GM10248 (cell line): ENCODE measurements around the gene CCDC127.
"Not testable (repeated sequence)": the region's sequence is repeated elsewhere in the genome, so short reads cannot be mapped to it uniquely, and the experiment has no call there.

Source experiments
- CTCF ChIA-PET: fragments of 300-600 bp; sonication (Branson Sonifier 250); formaldehyde crosslinking; extraction: SDS; loops from one replicate; lab custom pipeline; 2021; ENCODE audit warnings: antibody characterized with exemption; lab: Yijun Ruan, JAX
- POLR2A ChIA-PET: fragments of 350-650 bp; sonication (Branson Sonifier 250); formaldehyde crosslinking; extraction: SDS; loops from one replicate; lab custom pipeline; 2020; ENCODE audit warnings: antibody characterized with exemption; lab: Yijun Ruan, JAX
- DNase-seq: peaks from one replicate; pipeline ENCODE4 v3.0.0; 2012; ENCODE audit errors: extremely low spot score
- TF ChIP-seq, protein P1 (sequence below): IDR thresholded peaks from 2 replicates; pipeline ENCODE4 v1.5.1; 2012; ENCODE audit warnings: mild to moderate bottlenecking, low read depth; ENCODE audit errors: extremely low read depth, missing control alignments, control extremely low read depth

CCDC127 gene

GRCh38 chr5:231661-232060 is 13.7 kb upstream of the CCDC127 start:
- ChIA-PET CTCF (interaction anchor here (0.8 kb wide), 1 partner anchor 13 kb away, joined by 3 read pairs; the partner anchor contains the start of genes CCDC127 and SDHA), POLR2A (no interaction called here)
- DNase-seq: no peak
- TF ChIP-seq, protein P1, sequence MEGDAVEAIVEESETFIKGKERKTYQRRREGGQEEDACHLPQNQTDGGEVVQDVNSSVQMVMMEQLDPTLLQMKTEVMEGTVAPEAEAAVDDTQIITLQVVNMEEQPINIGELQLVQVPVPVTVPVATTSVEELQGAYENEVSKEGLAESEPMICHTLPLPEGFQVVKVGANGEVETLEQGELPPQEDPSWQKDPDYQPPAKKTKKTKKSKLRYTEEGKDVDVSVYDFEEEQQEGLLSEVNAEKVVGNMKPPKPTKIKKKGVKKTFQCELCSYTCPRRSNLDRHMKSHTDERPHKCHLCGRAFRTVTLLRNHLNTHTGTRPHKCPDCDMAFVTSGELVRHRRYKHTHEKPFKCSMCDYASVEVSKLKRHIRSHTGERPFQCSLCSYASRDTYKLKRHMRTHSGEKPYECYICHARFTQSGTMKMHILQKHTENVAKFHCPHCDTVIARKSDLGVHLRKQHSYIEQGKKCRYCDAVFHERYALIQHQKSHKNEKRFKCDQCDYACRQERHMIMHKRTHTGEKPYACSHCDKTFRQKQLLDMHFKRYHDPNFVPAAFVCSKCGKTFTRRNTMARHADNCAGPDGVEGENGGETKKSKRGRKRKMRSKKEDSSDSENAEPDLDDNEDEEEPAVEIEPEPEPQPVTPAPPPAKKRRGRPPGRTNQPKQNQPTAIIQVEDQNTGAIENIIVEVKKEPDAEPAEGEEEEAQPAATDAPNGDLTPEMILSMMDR: no peak

DNA sequence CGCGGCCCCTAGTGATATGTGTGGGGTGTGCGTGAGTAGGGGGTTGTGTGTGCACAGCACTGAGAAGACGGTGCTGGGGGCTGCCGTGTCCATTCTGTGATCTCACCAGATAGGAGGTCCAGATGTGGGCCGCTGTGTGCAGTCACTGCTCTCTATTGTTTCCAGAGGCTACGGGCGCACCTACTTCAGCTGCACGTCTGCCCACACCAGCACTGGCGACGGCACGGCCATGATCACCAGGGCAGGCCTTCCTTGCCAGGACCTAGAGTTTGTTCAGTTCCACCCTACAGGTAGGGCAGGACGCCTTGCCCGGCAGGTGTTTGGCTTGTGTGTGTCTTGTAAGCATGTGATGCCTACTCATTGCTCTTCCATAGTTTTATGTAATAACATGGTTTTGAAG is 12.8 kb upstream of the CCDC127 start:
- no peak for DNase-seq
- ChIA-PET POLR2A (no interaction called here), CTCF (no interaction called here)
- TF ChIP-seq, protein P1: no peak

GRCh38 chr5:228886-229285 is 10.9 kb upstream of the CCDC127 start:
- TF ChIP-seq, protein P1: no peak
- no peak for DNase-seq
- ChIA-PET POLR2A (no interaction called here), CTCF (no interaction called here)

GRCh38 chr5:227375-227774 is 9.4 kb upstream of the CCDC127 start:
- POLR2A ChIA-PET, DNase-seq: not testable (repeated sequence)
- CTCF ChIA-PET: interaction anchor here (0.9 to 1.4 kb wide), 2 partner anchors 8 to 9 kb away, joined by 3 to 5 read pairs; partner anchors contain the start of genes CCDC127 and SDHA

- POLR2A ChIA-PET: no interaction called here
- CTCF ChIA-PET: no interaction called here
- no peak for DNase-seq
- TF ChIP-seq, protein P1: no peak
Measured at GRCh38 chr5:225334-225733, 7.4 kb upstream of the CCDC127 start.

- POLR2A ChIA-PET: no interaction called here
- no peak for DNase-seq
- CTCF ChIA-PET: no interaction called here
- TF ChIP-seq, protein P1: no peak
Measured at GRCh38 chr5:223791-224190, 5.8 kb upstream of the CCDC127 start.

- DNase-seq, POLR2A ChIA-PET, CTCF ChIA-PET: not testable (repeated sequence)
Measured at GRCh38 chr5:222951-223715, 5.2 kb upstream of the CCDC127 start.

GRCh38 chr5:219991-220390 is 2.0 kb upstream of the CCDC127 start:
- ChIA-PET CTCF (interaction anchor here (1.1 to 2.8 kb wide), 4 partner anchors 12 to 64 kb away, joined by 3 to 17 read pairs (median 5); no protein-coding TSS in a partner anchor), POLR2A (no interaction called here)
- TF ChIP-seq, protein P1: no peak
- DNase-seq: no peak
